Mesodermal cell (in vitro differentiated cells): ENCODE data around the gene OAF.

Source experiments
- H3K27ac ChIP-seq: 2 replicates; pipeline ENCODE4 v1.7.0; 2013; ENCODE audit warnings: mild to moderate bottlenecking, low read depth, low read length, moderate library complexity; ENCODE audit not compliant: severe bottlenecking
- H3K36me3 ChIP-seq: 2 replicates; pipeline ENCODE4 v1.7.1; 2013; ENCODE audit warnings: mild to moderate bottlenecking, low read length, moderate library complexity; ENCODE audit not compliant: control insufficient read depth, insufficient read depth
- H3K4me1 ChIP-seq: one replicate; pipeline ENCODE4 v1.7.1; 2013; ENCODE audit warnings: mild to moderate bottlenecking, low read length; ENCODE audit not compliant: insufficient read depth, control insufficient read depth, poor library complexity, severe bottlenecking
- H3K4me3 ChIP-seq: 2 replicates; pipeline ENCODE4 v1.7.0; 2013; ENCODE audit warnings: low read length, control low read depth, mild to moderate bottlenecking; ENCODE audit not compliant: insufficient read depth, poor library complexity, severe bottlenecking; ENCODE audit errors: extremely low read depth
- H3K9me3 ChIP-seq: 2 replicates; pipeline ENCODE4 v1.7.1; 2013; ENCODE audit warnings: mild to moderate bottlenecking, low read length, moderate library complexity; ENCODE audit not compliant: control insufficient read depth
- WGBS, 2 experiments: methylation state at CpG; one replicate each; pipeline ENCODE4 v1.1.5; 2013; ENCODE audit warnings: missing lambda C conversion rate in 2 of 2; ENCODE audit not compliant: insufficient coverage in 2 of 2; 5-methylcytosine and 5-hydroxymethylcytosine counted together

OAF gene

DNA sequence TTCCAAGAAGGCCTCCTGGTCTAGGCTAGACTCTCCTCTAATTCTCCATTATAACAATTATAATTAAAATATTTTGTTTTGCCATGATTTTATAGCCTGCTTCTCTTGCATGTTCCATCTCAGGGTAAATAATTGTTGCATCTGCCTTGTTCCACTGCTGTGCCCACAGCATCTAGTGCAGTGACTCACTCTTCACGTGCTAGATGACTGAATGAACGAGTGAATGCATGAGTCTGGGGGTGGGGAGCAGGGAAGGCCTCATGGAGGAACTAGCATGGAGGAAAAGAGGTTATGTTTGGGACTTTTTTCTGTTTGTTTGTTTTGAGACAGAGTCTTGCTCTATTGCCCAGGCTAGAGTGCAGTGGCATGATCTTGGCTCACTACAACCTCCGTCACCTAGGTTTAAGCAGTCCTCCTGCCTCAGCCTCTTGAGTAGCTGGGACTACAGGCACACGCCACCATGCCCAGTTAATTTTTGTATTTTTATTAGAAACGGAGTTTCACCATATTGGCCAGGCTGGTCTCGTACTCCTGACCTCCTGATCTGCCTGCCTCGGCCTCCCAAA lies 5.2 kb upstream of the OAF start:
- Histone ChIP-seq H3K4me3 (no peak overlapping the region), H3K4me1 (peaks cover 17% of the 10 kb centered on the region), H3K9me3 (no peaks in the 10 kb centered on the region), H3K27ac (no peak overlapping the region), H3K36me3 (no peaks in the 10 kb centered on the region)
- 87 to 94% methylated on average over 7 of the region's 7 CpGs for WGBS, 2 experiments

DNA sequence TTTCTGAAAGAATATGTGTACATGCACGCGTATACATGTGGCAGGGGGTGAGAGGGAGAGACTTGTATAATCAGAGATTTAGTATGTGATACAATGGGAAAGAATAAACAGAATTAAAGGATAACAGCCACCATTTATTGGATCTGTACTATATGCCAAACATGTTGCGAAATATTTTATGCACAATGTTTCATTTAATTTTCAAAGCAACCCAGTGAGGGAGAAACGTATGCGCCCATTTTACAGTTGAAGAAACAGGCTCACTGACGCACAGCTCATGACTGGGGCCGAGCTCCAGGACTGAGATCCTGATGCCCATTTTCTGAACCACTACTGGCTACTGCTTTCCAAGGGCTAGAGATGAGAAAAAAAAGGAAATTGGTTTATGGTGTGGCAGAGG lies 3.3 kb upstream of the OAF start:
- H3K27ac ChIP-seq: no peak overlapping the region
- no peak overlapping the region for H3K4me3 ChIP-seq
- H3K36me3 ChIP-seq: no peaks in the 10 kb centered on the region
- peaks cover 17% of the 10 kb centered on the region for H3K4me1 ChIP-seq
- no peaks in the 10 kb centered on the region for H3K9me3 ChIP-seq
- WGBS, 2 experiments: 95 to 97% methylated on average over 6 to 7 of the region's 7 CpGs

DNA sequence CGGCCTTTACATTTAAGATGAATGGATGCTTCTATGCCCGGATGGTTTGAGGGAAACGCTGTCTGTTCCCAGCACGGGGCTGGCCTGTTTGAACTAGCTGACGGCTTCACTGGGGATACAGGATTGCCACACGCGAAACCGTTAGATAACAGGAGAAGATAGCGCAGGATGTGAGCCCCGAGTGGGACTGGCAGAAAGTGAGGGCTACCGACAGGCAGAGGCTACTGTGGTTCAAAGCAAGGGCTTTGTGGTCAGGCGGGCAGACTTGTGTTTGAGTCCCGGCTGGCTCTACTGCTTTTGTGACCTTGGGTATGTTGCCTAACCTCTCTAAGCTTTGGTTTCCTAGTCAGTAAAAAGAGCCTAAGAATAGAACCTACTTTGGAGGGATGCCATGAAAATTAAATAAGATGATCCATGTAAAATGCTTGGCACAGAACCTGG lies 2.8 kb upstream of the OAF start:
- no peak overlapping the region for H3K27ac ChIP-seq

DNA sequence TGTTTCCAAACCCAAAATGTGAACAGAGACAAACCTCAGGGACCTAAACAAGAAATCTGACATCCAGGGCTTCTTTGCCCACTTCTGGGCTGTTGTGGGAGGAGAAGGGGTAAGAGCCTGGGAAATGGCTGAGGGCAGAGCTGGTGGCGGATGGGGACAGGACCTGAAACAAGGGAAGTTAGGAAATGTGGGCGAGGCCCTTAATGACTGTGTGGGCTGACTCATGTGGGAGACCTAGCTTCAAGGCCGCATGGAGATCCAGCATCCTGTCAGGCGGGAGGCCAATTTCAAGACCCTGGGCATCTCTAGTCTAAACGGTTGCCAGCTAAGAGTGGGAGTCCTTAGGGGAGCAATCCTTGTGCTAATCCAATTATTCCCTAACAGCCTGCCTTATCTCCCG lies 2.1 kb upstream of the OAF start:
- Histone ChIP-seq H3K4me3 (no peak overlapping the region), H3K4me1 (peaks cover 23% of the 10 kb centered on the region), H3K36me3 (peaks cover under 1% of the 10 kb centered on the region), H3K9me3 (no peaks in the 10 kb centered on the region), H3K27ac (no peak overlapping the region)
- 80 to 85% methylated on average over 5 of the region's 6 CpGs for WGBS, 2 experiments

More for the DNA sequence above, 2.8 kb upstream of the OAF start:
- Histone ChIP-seq H3K4me3 (no peak overlapping the region), H3K36me3 (no peaks in the 10 kb centered on the region), H3K4me1 (peaks cover 21% of the 10 kb centered on the region), H3K9me3 (no peaks in the 10 kb centered on the region)
- 79 to 83% methylated on average over 13 of the region's 13 CpGs for WGBS, 2 experiments

DNA sequence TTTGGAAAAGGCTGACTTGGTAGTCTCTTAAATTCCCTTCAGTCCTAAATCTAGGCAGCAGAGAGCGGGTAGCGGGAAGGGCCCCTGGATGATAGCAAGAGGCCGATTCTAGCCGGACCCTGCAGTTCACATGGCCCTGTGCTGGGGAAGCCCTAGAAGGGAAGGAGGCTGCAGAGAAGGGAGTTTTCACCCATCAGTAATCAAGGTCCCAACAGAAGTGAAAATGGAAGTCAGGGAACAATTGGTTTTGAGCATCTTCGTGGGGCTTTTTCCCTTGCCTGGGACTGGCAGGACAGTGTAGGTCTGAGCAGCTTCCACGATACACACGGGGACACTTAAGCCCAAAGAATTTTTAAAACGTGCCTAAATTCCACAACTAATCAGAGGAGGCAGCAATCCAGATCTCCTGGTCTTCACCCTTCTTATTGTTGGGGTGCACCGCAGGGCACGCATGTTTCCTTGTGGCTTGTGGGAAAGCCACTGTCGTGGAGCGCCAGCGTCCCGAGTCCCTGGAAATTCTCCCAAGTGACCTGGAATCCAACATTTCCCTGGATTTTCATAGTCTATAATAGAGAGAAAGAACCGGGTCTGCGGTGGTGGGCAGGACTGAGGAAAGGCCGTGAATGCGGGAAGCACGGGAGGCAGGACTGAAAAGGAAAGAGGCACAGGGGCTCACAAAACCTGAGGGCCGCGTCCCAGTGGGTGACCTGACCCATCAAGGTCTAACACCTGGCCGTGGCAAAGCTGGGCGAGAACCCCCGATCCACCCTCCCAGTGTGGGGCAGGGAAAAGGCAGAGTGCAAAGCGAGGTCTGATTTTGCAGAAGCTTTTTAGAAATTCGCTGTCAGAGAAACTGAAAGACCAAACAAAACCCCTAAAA lies 846 bp upstream of the OAF start:
- Histone ChIP-seq H3K36me3 (peaks cover 11% of the 10 kb centered on the region), H3K4me1 (peaks cover 23% of the 10 kb centered on the region), H3K27ac (peak overlapping the region; percentile 92), H3K9me3 (no peaks in the 10 kb centered on the region), H3K4me3 (peak overlapping the region; percentile 65)
- WGBS, 2 experiments: 24 to 42% methylated on average over 14 to 16 of the region's 26 CpGs

DNA sequence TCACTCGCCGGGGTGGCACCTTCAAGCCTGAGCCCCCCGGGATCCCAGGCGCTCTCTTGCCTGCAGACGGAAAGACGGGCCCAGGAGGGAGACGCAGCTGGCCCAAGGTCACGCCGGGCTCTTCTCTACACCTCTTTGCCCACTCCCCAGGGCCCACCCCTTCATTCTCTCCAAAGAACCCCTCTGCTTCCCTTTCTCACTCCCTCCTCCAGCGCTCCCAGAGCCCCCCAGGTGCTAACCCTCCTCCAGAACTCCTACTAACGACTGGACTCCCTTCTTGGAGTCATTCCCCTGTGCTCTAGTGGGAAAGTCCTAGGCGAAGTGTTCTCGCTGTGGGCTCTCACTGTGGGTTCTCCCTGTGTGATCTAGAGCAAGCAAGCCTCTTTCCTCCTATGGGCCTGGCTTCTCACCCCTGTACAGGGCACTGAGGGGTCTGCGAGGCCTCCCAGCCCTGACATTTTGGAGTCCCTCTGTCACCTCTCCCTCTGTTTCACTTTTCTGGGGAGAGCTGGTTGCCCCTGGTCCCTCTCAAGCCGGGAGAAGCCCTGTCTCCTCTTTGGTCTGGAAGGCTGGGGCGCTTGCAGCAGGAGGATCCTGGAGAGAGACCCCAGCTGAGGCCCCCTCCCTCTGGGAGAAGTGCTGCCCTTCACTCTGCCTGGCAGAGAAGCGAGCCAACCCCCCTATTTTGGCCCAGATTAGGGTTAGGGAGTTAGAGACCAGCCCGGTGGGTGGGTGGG lies 858 bp downstream of the OAF start:
- H3K36me3 ChIP-seq: peaks cover 17% of the 10 kb centered on the region
- no peak overlapping the region for H3K27ac ChIP-seq
- peak overlapping the region; percentile 65 for H3K4me3 ChIP-seq
- peaks cover 38% of the 10 kb centered on the region for H3K4me1 ChIP-seq
- WGBS, 2 experiments: 3 to 4% methylated on average over 8 to 13 of the region's 18 CpGs
- no peaks in the 10 kb centered on the region for H3K9me3 ChIP-seq

DNA sequence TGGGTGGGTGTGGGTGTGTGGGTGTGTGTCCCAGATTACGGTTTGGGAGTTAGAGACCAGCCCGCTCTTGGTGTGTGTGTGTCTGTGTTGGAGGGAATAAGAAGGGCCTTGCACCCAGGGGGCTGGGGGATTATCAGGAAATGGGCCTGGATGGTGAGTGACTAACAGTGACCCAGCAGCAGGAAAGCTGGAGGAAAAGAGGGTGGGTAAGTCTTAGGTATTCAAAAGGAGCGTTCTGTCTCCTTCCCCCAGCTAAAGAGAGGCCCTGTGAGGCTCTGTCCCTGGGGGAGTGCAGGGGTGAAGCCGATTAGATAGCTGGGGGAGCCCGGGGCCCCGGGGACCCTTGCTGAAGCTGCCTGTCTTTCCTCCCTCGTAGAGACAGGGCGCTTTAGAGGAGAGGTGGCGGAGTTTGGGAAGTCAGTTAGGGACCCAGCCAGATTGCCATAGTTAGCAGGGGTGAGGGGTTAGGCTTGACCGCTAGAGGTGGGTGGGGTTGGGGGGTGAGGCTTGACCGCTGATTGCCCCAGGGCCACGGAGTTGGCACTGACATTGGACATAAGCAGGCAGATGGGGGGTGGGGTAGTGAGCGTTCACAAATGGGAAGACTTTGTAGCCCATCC lies 1.5 kb downstream of the OAF start:
- Histone ChIP-seq H3K4me3 (peak overlapping the region; percentile 65), H3K36me3 (peaks cover 17% of the 10 kb centered on the region), H3K9me3 (no peaks in the 10 kb centered on the region), H3K4me1 (peaks cover 38% of the 10 kb centered on the region), H3K27ac (no peak overlapping the region)
- 14 to 25% methylated on average over 5 to 10 of the region's 13 CpGs for WGBS, 2 experiments

DNA sequence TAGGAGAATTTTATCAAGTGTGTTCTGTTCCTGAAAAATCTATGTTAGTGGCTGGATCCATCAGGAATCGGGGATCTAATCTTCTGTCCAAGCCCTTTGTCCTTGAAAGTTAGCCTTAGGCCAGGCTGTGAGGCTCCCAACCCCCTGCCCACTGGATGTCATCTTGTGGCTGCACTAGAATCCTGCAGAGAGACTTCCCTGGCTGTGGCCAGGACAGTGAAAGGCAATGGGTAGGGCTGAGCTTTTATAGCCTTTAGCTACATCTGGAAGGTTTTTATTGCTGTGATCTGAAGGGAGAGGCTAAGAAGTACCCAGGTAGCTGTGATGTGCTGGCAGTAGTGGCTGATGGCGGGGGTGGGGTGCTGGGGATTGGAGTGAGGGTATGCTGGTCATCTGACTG lies 2.1 kb downstream of the OAF start:
- Histone ChIP-seq H3K36me3 (peaks cover 17% of the 10 kb centered on the region), H3K9me3 (no peaks in the 10 kb centered on the region), H3K4me3 (peak overlapping the region; percentile 65), H3K27ac (no peak overlapping the region), H3K4me1 (peaks cover 44% of the 10 kb centered on the region)
- 15 to 50% methylated on average over 1 to 2 of the region's 2 CpGs for WGBS, 2 experiments

DNA sequence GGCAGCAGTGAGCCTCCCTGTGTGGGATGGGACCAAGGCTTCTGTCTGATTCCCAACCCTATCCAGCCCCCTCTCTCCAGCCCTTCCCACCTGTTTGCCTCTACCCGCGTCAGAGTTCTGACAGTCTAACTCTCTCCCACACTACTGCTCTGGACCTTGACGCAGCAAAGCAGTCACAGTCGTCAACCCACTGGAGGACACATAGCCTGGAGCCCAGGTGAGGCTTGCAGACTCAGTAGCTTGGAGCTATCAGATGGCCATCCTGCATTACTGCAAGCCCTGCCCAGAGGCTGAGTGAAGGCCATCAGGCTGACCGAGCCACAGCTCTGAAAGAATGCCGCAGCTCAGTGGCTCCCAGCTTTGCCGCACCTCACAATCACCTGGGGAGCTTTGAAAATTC lies 3.7 kb downstream of the OAF start:
- Histone ChIP-seq H3K27ac (no peak overlapping the region), H3K9me3 (no peaks in the 10 kb centered on the region), H3K36me3 (peaks cover 17% of the 10 kb centered on the region), H3K4me3 (no peak overlapping the region), H3K4me1 (peaks cover 50% of the 10 kb centered on the region)
- WGBS, 2 experiments: 87 to 94% methylated on average over 6 to 7 of the region's 7 CpGs

DNA sequence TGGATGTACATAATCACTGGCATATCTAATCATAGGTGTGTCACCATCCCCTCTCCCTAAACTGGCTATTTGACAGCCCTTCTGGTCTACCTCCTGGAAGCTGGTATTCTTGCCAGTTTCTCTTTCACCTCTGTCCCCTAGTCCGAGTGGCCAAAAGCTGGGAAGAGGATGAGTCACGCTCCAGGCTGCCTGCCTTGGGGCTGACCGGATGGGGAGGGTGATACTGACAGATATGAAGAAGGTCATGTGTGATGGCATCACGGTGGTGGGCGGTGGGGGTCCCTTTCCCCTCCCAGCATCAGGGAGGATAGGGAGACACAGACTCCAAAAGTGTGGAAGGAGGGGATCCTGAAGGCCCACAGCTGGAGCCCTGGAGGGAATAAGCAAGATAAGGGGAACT lies 4.8 kb downstream of the OAF start:
- 73 to 80% methylated on average over 2 to 3 of the region's 5 CpGs for WGBS, 2 experiments
- H3K27ac ChIP-seq: no peak overlapping the region
- no peak overlapping the region for H3K4me3 ChIP-seq
- H3K4me1 ChIP-seq: peaks cover 47% of the 10 kb centered on the region
- peaks cover 20% of the 10 kb centered on the region for H3K36me3 ChIP-seq
- H3K9me3 ChIP-seq: no peaks in the 10 kb centered on the region
